ENCODE data around the gene NRM. TPM values are rescaled to one million over a fixed set of nuclear protein-coding genes. Genes with fewer than 3 reads are reported as not detected.
"Not testable (repeated sequence)": the region's sequence is repeated elsewhere in the genome, so short reads cannot be mapped to it uniquely, and the experiment has no call there.

The NRM gene
- 54.7 TPM for polyA plus RNA-seq (2013, experiment 1 of 2; ENCODE audit: insufficient read length)
- 21.8 TPM for polyA plus RNA-seq (2013, experiment 2 of 2; ENCODE audit: insufficient read length)

GRCh38 chr6:30690403-30691207, at the start of gene NRM:
Gene NRM (minus strand): TSS chr6:30690984. CDS start chr6:30690974, 10 bp downstream.
- DNase-seq, result peak; percentile 89

- no peak for DNase-seq
Observed at GRCh38 chr6:30740540-30740870, 49.7 kb upstream of the NRM start.

GRCh38 chr6:30738532-30738931, 47.7 kb upstream of the NRM start:
- DNase-seq, result no peak

GRCh38 chr6:30735668-30736314, 45.0 kb upstream of the NRM start:
- no peak for DNase-seq

GRCh38 chr6:30732237-30732943, 41.6 kb upstream of the NRM start:
- no peak for DNase-seq

- peak; percentile 46 for DNase-seq
Observed at GRCh38 chr6:30730601-30731435, 40.0 kb upstream of the NRM start.

- peak; percentile 58 for DNase-seq
Observed at GRCh38 chr6:30727920-30728553, 37.3 kb upstream of the NRM start.

GRCh38 chr6:30726506-30727413, 36.0 kb upstream of the NRM start:
- peak; percentile 52 for DNase-seq

- DNase-seq, result peak; percentile 89
Observed at GRCh38 chr6:30725713-30726505, 35.1 kb upstream of the NRM start.

GRCh38 chr6:30724906-30725667, 34.3 kb upstream of the NRM start:
- peak; percentile 35 for DNase-seq

- not testable (repeated sequence) for DNase-seq
Observed at GRCh38 chr6:30723843-30724741, 33.3 kb upstream of the NRM start.

- DNase-seq, result not testable (repeated sequence)
Observed at GRCh38 chr6:30723159-30723842, 32.5 kb upstream of the NRM start.

GRCh38 chr6:30722280-30723112, 31.7 kb upstream of the NRM start:
- DNase-seq, result peak; percentile 81

GRCh38 chr6:30722025-30722279, 31.2 kb upstream of the NRM start:
- DNase-seq, result peak; percentile 28

- DNase-seq, result peak; percentile 89
Observed at GRCh38 chr6:30721198-30722024, 30.6 kb upstream of the NRM start.

GRCh38 chr6:30720738-30721197, 30.0 kb upstream of the NRM start:
- DNase-seq, result peak; percentile 56

Measured in fibroblast of skin of back (primary cell).